Heart right ventricle (tissue), 16 donors: ENCODE measurements around the gene NPB. TPM values are rescaled to one million over a fixed set of nuclear protein-coding genes. Genes with fewer than 3 reads are reported as not detected.

Experiments
- ATAC-seq, 8 donors: fragments of 200-7000 bp; cut with Tn5 transposase; one replicate each; pipeline ENCODE4 v1.9.1; 2020; ENCODE audit warnings: mild to moderate bottlenecking in 8 of 8, moderate library complexity in 8 of 8, moderate number of reproducible peaks in 1 of 8
- DNase-seq, 2 donors: peaks; one replicate each; pipeline ENCODE4 v3.0.0-alpha.2; 2020
- H3K27ac ChIP-seq, 10 donors: fragments of 200-600 bp; sonication (generic) in 2 of 10; one replicate each; pipeline versions ENCODE4 v1.5.0 to v1.8.0; 2020 to 2022; ENCODE audit warnings: mild to moderate bottlenecking in 3 of 10
- H3K27me3 ChIP-seq, 7 donors: fragments of 200-600 bp; one replicate each; pipeline ENCODE4 v1.8.0; 2021 to 2022; ENCODE audit warnings: mild to moderate bottlenecking in 2 of 7
- H3K36me3 ChIP-seq, 9 donors: fragments of 200-600 bp; sonication (generic) in 1 of 9; one replicate each; pipeline versions ENCODE4 v1.5.0 to v1.8.0; 2020 to 2022; ENCODE audit warnings: mild to moderate bottlenecking in 2 of 9
- H3K4me1 ChIP-seq, 9 donors: fragments of 200-600 bp; sonication (generic) in 1 of 9; one replicate each; pipeline versions ENCODE4 v1.5.0 to v1.8.0; 2020 to 2022; ENCODE audit warnings: mild to moderate bottlenecking in 4 of 9
- H3K4me3 ChIP-seq, 10 donors: fragments of 200-600 bp; sonication (generic) in 2 of 10; one replicate each; pipeline versions ENCODE4 v1.5.0 to v1.8.0; 2020 to 2022; ENCODE audit warnings: mild to moderate bottlenecking in 7 of 10, moderate library complexity in 2 of 10
- H3K9me3 ChIP-seq, 11 donors: fragments of 200-600 bp in 10 of 11; sonication (generic) in 2 of 11; one replicate each; pipeline versions ENCODE4 v1.5.0 to v1.8.0; 2013 to 2022; ENCODE audit warnings: mild to moderate bottlenecking in 2 of 11, control low read depth in 1 of 11, moderate library complexity in 1 of 11
- WGBS, 2 donors: extraction: QIAGEN DNeasy Blood & Tissue Kit; methylation state at CpG; one replicate each; pipeline ENCODE4 v1.1.7; 2013; ENCODE audit warnings: inconsistent platforms in 1 of 2; 5-methylcytosine and 5-hydroxymethylcytosine counted together
- intact Hi-C, 10 donors: fragments of 100-400 bp; cut with DNase I; formaldehyde crosslinking; loops; one replicate each; pipeline versions ENCODE4 v1.11.1 to v1.14.2; 2022
- polyA plus RNA-seq, 2 donors: library from polyadenylated mRNA; stranded (reverse); fragments of 200-250 nt; gene quantifications; one replicate each; pipeline ENCODE4 v1.2.3, GENCODE V29; 2013
- total RNA-seq, 10 donors: library from RNA; stranded (reverse); fragmentation: NEBNext Ultra II Directional in 3 of 10; extraction: Animal tissue kit (Norgen Biotek cat#: 25700) in 3 of 10; gene quantifications; one replicate each; pipeline versions ENCODE4 v1.2.1 to v1.2.4, GENCODE V29; 2021 to 2023
- TF ChIP-seq, protein P1 (sequence below), 9 donors: fragments of 200-600 bp; sonication (generic) in 2 of 9; IDR thresholded peaks; one replicate each; pipeline versions ENCODE4 v1.5.0 to v1.8.0; 2021 to 2022; ENCODE audit warnings: antibody characterized with exemption in 9 of 9, mild to moderate bottlenecking in 5 of 9, moderate library complexity in 1 of 9
- donor health status: Arrhythmogenic right ventricular cardiomyopathy.
- donor health status: ischemic (EF 13 %, LVEDD 7.1; RV severe dilation, severe dysfunction).
- donor health status: healthy with polysubstance abuse.
- donor health status: DM: no; HTN: yes; CAD: no.
- donor health status: DM: no; HTN: no; CAD: no.
- donor health status: ischemic (EF 25% LVEDD 6.9; RV normal size, moderate dysfunction).
- donor health status: ischemic (EF 25% LVEDD 5.7; RV mildly dilated, moderate dysfunction).
- donor health status: healthy.
- donor health status: DM: yes; HTN: yes; CAD: no.
- donor health status: Ischemic cardiomyopathy.
- donor health status: ischemic (EF 35%, LVEDD 5.7; RV mildly dilated, moderate dysfunction).
- donor health status: nonischemic (EF 11% LVEDD 7.7; RV severe dilation, severe dysfunction).
- donor health status: DM: yes; HTN: yes; CAD: no.
- donor health status: PGD.
- donor health status: ischemic (EF 29% LVEDD 5.4; RV normal size, mild dysfunction).
- donor health status: nonischemic (EF 23%, LVEDD 6.1; RV moderate dilation, normal function).

The NPB gene
- total and polyA plus RNA-seq, 12 donors = 0.13 to 0.83 (median 0.42) TPM

DNA sequence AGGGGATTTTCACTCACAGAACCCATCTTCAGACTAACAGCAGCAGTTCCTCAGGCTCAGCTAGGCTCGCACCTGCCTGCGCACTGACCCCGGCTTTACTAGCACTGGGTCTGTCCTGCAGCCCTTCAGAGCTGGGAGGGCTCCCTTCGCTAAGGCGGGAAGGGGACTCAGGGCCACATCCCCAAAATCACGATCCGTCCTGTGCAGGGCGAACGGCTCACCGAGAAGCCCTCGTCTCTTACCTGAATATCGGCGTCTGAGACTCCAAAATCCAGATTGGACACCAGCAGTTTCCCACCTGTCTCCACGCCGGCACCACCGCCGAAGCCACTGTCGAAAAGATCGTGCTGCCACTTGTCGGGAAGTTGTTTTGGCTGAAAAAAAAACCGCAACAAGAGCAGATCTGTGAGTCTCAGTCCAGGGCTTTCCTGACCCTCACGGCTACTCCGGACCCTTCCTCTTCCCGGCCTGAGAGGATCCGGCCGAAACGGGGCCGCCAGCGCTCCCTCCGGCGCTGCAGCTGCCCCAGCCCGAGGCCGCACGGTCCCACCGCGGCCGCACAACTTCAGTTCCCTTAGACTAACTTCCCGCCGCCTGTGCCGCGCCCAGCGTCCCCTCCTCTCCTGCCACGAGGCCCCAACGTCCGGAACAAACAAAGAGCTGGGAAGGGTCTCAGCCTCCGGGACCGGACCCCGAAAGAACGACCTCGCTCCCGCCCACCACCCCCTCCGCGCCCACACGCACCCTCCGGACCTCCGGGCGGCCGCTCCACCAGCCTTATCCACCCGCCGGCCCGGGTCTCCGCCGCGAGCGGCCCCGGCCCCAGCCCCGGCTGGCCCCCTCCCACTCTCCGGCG is 11.4 kb upstream of the NPB start:
- peaks cover 11 to 39% (median 27%) of the 10 kb centered on the region in 9 donors for H3K4me1 ChIP-seq
- intact Hi-C loops = loop anchor here in 1 of 10 donors (5.0 kb wide), 1 partner anchor 1838 kb away; no protein-coding TSS in a partner anchor
- ATAC-seq (no peak), DNase-seq (no peak)
- peaks cover 0 to 70% (median 37%) of the 10 kb centered on the region in 9 donors for H3K36me3 ChIP-seq
- 8 to 9% methylated on average over 56 to 69 of the region's 69 CpGs for WGBS, 2 donors
- peak overlapping the region; percentile 64 to 98 (median 96) for H3K27ac ChIP-seq
- H3K9me3 ChIP-seq = no peaks in the 10 kb centered on the region
- H3K27me3 ChIP-seq = no peaks in the 10 kb centered on the region
- TF ChIP-seq, protein P1, sequence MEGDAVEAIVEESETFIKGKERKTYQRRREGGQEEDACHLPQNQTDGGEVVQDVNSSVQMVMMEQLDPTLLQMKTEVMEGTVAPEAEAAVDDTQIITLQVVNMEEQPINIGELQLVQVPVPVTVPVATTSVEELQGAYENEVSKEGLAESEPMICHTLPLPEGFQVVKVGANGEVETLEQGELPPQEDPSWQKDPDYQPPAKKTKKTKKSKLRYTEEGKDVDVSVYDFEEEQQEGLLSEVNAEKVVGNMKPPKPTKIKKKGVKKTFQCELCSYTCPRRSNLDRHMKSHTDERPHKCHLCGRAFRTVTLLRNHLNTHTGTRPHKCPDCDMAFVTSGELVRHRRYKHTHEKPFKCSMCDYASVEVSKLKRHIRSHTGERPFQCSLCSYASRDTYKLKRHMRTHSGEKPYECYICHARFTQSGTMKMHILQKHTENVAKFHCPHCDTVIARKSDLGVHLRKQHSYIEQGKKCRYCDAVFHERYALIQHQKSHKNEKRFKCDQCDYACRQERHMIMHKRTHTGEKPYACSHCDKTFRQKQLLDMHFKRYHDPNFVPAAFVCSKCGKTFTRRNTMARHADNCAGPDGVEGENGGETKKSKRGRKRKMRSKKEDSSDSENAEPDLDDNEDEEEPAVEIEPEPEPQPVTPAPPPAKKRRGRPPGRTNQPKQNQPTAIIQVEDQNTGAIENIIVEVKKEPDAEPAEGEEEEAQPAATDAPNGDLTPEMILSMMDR (IDR thresholded peaks at IDR 0.05) = no peak
- H3K4me3 ChIP-seq = peak overlapping the region; percentile 72 to 100 (median 98)

DNA sequence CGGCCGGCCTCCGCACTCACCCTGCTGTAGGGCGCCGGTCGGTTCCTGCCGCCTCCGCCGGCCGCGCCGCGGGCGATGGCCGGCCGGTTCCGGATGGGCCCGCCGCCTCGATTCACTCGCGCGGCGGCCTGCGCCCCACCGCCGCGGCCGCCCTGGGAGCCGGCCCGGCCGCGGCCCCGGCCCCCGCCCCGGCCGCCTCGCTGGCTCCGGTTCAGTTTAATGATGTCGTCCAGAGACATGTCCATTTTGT is 10.8 kb upstream of the NPB start:
- 0 to 1% methylated on average over 25 to 40 of the region's 40 CpGs for WGBS, 2 donors
- DNase-seq (no peak), ATAC-seq (no peak)
- no peaks in the 10 kb centered on the region for H3K9me3 ChIP-seq
- H3K4me1 ChIP-seq = peaks cover 11 to 34% (median 27%) of the 10 kb centered on the region in 9 donors
- TF ChIP-seq, protein P1 (IDR thresholded peaks at IDR 0.05) = no peak
- H3K4me3 ChIP-seq = peak overlapping the region; percentile 72 to 100 (median 98)
- intact Hi-C loops = loop anchor here in 1 of 10 donors (5.0 kb wide), 1 partner anchor 1839 kb away; no protein-coding TSS in a partner anchor
- H3K27me3 ChIP-seq = no peaks in the 10 kb centered on the region
- peaks cover 0 to 70% (median 42%) of the 10 kb centered on the region in 9 donors for H3K36me3 ChIP-seq
- H3K27ac ChIP-seq = peak overlapping the region; percentile 64 to 98 (median 96)

DNA sequence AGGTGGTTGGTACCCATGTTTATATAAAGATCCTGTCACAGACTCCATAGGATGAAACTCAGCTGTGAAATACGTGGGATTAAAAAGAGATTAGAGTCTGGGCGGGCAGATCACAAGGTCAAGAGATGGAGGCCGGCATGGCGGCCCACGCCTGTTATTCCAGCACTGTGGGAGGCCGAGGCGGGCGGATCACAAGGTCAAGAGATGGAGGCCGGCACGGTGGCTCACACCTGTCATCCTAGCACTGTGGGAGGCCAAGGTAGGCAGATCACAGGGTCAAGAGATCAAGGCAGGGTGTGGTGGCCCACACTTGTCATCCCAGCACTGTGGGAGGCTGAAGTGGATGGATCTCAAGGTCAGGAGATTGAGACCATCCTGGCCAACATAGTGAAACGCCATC is 6.6 kb upstream of the NPB start:
- Histone ChIP-seq H3K27ac (no peak overlapping the region), H3K4me3 (no peak overlapping the region), H3K4me1 (peaks cover 3 to 19% (median 15%) of the 10 kb centered on the region in 9 donors), H3K27me3 (no peaks in the 10 kb centered on the region), H3K36me3 (peaks cover 0 to 72% (median 44%) of the 10 kb centered on the region in 9 donors), H3K9me3 (no peaks in the 10 kb centered on the region)
- ATAC-seq (no peak), DNase-seq (no peak)
- intact Hi-C loops = no loop called here
- WGBS, 2 donors = 93 to 95% methylated on average over 11 of the region's 11 CpGs
- TF ChIP-seq, protein P1 (IDR thresholded peaks at IDR 0.05) = no peak

DNA sequence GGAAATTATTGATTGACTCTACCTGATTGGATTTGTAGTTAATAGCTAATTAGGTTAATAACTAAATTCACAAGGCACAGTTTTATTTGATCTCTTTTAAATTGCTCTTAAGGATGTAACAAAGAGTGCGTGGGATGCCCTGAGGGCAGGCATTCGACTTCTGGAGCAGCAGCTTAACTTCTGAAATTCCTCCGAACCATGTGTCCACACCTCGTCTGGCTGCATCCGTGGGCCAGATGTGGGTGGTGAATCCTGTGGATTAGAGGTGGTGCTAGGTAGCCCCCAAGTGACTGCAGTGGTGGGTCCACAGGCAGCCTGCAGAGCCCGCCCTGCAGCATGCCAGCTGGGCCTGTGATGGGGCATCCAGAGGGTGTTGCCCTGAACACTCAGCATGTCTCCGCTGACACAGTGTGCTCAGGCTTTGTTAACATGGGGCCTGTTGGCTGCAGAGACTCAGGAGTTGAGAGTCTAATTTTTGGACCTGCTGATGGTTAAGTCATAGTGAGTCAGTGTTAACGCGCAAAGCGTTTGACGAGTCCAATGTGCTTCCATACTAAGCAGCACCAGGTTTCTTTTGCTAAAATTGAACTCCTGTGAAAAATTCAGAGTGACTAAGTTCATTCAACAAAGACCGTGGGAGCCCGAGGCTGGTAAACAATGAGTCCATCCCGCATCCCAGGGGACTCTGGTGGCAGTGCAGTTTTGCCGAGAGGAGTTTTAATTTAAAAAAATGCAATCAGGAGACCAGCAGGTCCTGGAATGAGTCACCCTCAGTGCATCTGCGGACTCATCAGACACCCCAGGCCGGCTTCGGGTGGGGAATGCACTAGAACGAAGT is 3.8 kb upstream of the NPB start:
- H3K36me3 ChIP-seq = peaks cover 0 to 77% (median 44%) of the 10 kb centered on the region in 9 donors
- peaks cover 0 to 24% (median 0%) of the 10 kb centered on the region in 7 donors for H3K27me3 ChIP-seq
- no peak for ATAC-seq
- intact Hi-C loops = no loop called here
- 89 to 91% methylated on average over 19 of the region's 19 CpGs for WGBS, 2 donors
- DNase-seq = no peak
- H3K27ac ChIP-seq = no peak overlapping the region
- no peaks in the 10 kb centered on the region for H3K9me3 ChIP-seq
- peaks cover 3 to 16% (median 13%) of the 10 kb centered on the region in 9 donors for H3K4me1 ChIP-seq
- H3K4me3 ChIP-seq = no peak overlapping the region
- TF ChIP-seq, protein P1 (IDR thresholded peaks at IDR 0.05) = no peak
